ENCODE data around the gene SLC35F1. TPM values are rescaled to one million over a fixed set of nuclear protein-coding genes. Genes with fewer than 3 reads are reported as not detected.

SLC35F1 gene
- total RNA-seq, 1 experiment from 2014 or later = not detected

DNA sequence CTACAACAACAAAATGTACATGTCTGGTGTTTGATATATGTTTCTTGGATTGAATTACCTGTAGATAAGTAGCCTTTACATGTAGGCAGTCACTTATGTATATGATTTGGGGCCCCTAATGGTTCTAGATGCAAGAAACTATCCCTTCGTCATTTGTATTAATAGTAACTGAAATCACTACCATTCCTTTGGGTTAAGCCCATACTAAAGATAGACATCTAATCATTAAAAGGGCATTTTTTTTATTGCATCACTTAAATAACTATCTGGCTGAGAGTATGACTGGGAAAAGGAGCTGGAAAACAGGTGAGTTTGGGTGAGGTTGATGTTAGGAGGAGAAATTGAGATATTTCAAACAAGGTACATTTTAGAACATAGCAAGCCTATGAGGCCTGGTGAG is 427.6 kb downstream of the SLC35F1 start:
- no peak for DNase-seq (ENCODE audit: extremely low read depth, low read depth)

DNA sequence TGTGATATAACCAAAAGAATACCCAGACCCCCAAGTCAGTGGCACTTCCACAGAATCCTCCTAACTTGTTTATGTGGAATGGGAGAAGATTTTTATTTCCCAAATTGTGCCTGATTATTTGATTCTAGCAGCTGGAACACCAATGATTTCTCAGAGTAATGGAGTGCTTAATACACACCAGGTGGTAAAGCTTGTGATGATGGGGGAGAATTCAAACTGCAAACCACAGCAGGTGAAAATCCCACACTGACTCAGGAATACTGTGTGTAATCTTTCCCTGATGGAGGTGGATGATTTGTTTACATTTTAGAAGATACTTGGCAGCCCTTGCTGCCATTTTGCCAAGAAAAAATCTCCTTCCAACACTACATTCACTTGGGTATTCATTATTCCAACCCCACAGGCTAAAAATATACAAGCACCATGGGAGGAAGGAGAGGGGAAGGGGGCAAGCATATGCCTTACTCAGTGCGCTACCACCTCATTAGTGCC is 428.3 kb downstream of the SLC35F1 start:
- no peak for DNase-seq (ENCODE audit: extremely low read depth, low read depth)

GRCh38 chr6:118344014-118344670 is 437.1 kb downstream of the SLC35F1 start:
- DNase-seq (ENCODE audit: extremely low read depth, low read depth) = no peak

GRCh38 chr6:118350881-118351430 is 443.9 kb downstream of the SLC35F1 start:
- DNase-seq (ENCODE audit: extremely low read depth, low read depth) = no peak

DNA sequence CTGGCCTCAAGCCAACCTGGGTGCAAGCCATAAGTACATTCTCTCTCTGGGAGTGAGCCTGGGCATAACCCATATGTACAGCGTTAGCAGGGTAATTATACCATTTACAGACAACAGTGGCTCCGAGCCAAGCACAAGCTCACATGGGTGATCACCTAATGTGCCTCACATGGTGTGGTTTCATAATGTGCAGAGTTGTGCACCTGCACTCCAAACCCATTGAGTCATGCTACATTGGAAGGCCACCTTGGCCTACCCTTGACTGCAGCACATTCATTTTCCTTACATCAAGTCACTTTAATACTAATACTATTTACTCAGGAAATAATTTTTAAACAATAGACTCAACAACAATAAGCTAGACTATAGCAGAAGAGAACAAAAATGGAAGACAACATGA is 446.5 kb downstream of the SLC35F1 start:
- no peak for DNase-seq (ENCODE audit: extremely low read depth, low read depth)

DNA sequence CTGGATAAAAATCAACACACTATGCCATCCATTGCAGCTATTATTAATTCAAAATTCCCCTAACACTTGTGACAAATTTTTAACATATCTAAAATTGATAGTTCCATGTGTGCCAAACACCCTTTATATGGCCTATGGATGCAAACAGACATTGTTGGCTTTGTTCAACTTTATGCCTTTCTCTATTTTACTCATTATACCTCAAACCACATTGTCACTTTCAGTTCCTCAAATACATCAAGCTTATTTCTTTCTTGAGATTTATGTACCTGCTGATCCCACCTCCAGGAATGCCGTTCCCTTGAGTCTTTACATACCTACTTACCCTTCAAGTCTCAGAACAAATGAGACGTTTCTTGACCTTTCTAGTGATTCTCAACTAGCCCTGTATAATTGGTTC is 447.6 kb downstream of the SLC35F1 start:
- no peak for DNase-seq (ENCODE audit: extremely low read depth, low read depth)

GRCh38 chr6:118356054-118356453 is 449.0 kb downstream of the SLC35F1 start:
- DNase-seq (ENCODE audit: extremely low read depth, low read depth) = no peak

DNA sequence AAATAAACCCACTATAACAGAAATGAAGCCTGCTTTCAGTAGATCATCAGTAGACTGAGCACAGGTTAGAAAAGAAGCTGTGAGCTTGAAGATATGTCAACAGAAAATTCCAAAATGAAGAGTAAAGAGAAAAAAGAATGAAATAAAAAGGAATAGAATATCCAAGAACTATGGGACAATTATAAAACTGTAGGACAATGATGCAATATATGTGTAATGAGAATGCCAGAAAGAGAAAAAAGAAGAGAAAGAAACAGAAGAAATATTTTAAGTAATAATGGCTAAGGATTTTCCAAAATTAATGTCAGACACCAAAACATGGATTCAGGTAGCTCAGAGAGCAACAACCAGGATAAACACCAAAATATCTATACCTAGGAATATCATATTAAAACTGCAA is 449.6 kb downstream of the SLC35F1 start:
- DNase-seq (ENCODE audit: extremely low read depth, low read depth) = no peak

Other genes starting within 250 kb of the SLC35F1 start
- 16.1 and 17.7 TPM in 2 replicates for gene NUS1, start 231.8 kb upstream of the SLC35F1 start, total RNA-seq (2014; rRNA removed; shearing (Covaris generic))

Measured in NCI-H460 (cell line).